SKM-1 (cell line): Measurements from ENCODE around the gene GDPD5.
A peak's percentile ranks its signal among the peaks of the same experiment; 100 is the strongest.

Source experiments
- DNase-seq: peaks from one replicate; lab custom pipeline; 2025; ENCODE audit not compliant: unreplicated experiment; lab: John Stamatoyannopoulos, UW

GDPD5 gene

GRCh38 chr11:75474240-75474639, 51.5 kb downstream of the GDPD5 start:
- DNase-seq: peak; percentile 16

DNA sequence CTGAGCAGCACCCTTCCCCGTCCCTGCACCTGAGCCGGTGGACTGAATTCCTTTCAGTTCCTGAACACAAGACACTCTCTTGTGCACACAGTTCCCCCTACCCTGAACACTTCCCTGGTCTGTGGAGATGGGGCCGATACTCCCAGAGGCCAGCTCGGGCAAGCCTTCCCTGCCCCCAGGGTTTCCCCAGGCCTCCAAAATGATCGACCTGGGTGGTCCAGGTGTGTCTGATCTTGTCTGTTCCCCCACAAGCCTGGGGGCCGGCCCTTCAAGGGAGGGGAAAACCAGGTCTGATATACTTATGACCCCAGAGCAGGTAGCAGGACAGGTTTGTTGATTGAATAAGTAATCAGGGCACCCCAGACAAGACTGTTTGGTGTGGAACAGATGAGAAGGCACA, 52.1 kb downstream of the GDPD5 start:
- no peak for DNase-seq

- DNase-seq: no peak
Observed at GRCh38 chr11:75472081-75472732, 53.5 kb downstream of the GDPD5 start.

DNA sequence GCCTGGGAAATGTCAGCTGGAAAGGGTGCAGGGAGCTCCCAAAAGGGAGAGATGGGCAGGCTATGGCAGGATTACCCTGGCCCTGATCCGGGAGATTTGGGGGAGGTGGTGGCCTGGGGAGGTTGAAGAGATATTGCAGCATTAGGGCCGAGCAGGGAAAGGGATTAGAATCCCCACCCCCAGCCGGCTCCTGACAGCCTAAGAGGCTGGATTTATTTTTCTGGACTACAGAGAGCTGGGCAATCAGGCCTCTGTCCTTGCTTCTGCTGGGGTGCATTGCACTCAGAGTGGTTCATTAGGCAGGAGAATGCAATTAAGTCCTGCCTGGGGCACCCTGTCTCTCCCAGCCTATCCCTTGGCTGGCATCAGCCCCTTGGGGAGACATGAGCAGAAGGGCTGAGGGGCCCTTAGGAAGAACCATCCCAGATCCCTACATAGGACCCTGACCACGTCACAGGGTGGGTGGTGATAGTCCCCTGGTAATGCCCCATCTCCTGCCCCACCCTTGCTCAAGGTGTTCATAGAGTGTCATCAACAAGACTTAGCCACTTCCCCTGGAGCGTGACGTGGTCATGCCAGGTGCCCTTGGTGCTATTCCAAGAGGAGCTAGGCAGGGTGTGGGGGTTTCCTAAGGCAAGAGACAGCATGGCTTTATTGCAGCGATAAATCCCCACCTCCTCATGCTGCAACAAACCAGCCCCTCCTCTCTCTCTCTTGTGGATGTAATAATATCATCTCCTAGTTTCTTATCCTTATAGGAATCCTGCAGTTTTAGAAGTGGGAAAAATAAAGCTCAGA, 54.4 kb downstream of the GDPD5 start:
- no peak for DNase-seq

DNA sequence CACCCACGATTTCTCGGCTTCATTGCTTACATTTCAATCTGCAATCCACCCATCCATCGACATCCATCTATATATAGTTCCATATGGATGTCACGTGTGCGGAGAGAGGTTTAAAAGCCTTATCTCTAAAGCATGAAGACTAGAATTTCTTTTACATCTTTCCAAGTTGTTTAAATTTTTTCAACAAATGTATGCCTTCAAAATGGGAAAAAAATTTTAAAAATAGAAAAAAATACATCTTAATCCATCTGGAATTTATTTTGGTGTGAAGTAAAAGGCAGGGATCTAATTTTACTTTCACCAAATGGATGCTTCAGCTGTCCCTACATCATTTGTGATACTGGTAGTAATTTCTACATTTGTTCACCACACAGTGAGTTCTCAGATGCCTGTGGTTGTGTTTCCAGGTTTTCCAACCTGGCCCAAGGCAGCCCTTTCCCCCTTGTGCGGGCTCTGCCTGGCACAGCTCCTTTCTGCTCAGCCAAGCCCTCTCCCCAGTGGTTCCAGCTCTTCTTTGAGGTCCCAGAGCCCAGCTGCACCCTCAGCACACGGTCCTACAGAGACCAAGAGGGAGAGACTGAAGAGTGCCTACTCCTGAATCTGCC, 55.2 kb downstream of the GDPD5 start:
- DNase-seq: no peak

- no peak for DNase-seq
Observed at GRCh38 chr11:75469785-75470405, 55.8 kb downstream of the GDPD5 start.

DNA sequence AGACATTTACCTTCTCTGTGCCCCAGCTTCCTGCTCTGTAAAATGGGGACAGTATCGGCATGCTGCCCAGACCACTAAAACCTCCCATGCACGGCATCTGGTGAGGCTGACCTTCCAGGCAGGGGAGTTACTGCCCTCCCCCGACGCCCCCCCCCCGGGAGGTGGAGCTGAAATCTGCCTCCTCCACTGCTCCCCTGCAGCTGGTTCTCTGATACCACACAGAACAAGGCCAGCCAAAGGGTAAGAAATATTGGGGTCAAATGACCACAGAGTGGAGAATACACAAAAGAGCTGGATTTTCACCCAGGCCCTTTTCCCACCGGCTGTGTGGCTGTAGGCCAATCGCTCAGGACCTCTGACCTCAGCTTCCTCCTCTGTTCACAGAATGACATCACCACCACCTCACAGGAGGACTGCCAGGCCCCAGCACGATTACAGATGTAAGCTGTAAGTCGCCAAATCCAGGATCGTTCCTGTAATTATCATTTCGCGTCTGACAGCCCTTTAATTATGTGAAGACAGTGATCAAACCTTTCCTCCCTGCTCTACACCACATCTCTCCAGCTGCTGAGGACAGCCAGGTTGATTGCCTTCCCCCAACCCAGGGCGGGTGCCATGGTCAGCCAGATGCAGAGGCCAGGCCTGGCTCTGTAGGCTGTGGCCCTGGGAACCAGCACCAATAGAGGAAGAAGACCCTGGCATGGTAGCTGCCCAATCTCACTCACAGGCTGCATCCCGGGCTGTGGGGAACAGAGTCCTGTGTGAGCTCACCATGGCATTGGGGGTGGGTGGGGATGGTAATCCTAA, 57.0 kb downstream of the GDPD5 start:
- no peak for DNase-seq

DNA sequence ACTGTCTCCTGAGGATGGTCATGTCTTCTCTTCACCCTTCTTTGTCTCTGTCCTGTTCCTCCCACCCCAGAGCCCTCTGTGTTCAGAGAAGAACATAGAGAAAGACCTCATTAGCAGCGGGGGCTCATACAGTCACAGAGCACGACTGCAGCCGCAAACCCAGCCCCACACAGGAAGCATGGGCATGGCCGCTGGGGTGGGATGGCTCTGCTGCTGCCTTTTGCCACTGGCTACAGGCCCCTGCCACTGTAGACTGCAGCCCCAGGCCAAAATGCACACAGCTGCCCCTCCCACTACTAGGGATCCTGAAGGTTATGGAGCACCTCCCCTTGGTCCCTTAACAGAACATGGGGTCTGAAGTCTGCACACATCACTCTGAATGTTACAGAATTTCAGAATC, 57.9 kb downstream of the GDPD5 start:
- DNase-seq: no peak

- DNase-seq: no peak
Observed at GRCh38 chr11:75467311-75467710, 58.4 kb downstream of the GDPD5 start.

DNA sequence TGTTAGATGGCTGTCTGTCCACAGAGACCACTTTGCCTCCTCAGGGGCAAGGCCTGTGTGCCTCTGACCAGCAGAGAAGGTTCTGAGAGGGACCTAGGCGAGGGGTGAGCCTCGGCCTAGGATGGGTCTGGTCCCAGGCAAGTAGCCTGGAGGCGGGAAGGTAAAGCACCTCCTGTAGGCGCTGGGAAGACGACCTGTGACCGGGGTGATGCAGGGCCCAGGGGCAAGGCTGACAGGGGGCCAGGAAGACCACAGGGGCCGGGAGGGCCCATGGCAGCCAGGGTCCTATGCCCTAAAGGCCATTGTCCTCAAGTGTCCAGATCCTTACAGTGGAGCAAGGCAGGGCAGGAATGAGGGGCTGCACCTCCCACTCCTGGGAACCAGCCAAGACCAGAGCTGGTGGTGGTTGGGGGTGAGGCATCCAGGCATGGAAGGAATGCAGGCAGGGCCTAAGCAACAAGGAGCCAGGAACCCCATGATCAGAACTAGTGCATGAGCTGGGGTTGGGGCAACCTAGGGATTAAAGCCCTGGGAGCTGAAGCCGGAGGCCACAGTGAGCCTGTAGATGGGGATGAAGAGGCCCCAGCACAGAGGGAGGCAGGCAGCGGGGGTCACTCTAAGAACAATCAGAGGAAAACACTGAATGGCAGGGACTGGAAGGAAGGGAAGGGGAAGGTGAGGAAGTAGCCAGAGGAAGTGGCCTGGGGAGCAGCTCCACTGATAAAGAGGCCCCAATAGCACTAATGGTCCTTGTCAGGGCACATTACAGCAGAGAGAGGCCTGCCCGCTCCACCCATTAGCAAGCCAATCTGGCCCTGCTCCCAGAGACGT, 59.8 kb downstream of the GDPD5 start:
- no peak for DNase-seq

GRCh38 chr11:75463106-75463774, 62.5 kb downstream of the GDPD5 start:
- no peak for DNase-seq

DNA sequence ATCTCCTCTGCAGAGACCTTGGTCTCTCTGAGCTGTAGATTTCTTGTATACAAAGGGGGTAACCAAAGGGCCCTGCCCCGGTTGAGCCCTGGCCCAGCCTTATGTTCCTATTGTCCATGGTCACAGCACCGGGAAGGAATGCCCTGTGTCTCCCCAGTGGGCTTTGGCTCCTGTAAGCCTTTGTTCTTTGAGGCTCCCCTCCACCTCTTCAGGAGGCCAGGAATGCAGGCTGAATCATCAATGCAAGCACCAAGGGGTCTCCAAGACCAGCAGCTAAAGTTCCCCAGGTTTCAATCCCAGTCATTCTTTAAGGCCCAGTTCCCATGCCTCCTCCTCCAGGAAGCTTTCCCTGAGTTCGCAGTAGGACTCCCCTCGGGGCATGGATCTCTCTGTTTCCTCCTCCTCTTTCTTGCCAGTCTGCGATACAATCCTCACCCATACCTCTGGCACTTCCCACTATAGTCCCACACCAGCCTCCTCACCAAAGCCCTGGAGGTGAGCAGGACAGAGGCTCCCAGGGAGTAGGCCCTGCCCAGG, 63.6 kb downstream of the GDPD5 start:
- no peak for DNase-seq

DNA sequence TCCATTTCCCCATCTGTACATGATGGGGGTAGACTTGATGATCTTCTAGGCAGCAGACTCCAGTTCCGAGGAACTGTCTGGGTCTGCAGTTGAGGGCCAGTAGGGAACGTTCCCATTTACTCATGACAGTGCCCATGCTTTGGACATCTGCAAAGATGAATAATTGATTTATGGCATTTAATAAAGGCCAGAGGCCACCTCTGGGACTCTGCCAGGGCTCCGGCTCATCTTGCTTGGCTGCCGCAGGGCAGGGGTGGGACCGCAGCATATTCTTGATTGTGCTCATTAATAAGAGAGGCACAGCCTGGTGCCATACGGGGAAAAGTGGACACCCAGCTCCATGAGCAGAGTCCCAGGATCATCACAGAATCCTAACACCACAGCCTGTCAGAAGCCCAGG, 64.6 kb downstream of the GDPD5 start:
- no peak for DNase-seq

GRCh38 chr11:75456596-75457183, 69.1 kb downstream of the GDPD5 start:
- DNase-seq: no peak

DNA sequence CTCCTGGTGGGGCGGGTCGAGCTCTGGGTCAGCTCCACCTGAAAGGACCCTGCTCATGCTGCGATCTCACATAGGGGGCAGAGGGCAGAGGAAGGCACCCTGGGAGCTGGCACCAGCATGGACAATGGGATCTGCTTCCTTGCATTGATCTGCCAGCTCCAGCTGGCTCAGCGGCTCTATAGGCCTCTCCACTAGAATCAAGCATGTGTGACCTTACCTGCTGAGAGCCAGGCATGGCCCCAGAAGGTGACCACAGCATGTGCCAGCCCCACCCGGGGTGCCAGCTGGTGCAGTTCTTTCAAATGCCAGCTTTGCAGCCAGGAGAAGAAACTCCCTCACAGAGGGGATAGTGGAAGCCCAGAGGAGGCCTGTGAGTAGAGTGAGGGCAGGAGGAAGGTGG, 70.8 kb downstream of the GDPD5 start:
- DNase-seq: no peak

GRCh38 chr11:75453916-75454655, 71.7 kb downstream of the GDPD5 start:
- no peak for DNase-seq

DNA sequence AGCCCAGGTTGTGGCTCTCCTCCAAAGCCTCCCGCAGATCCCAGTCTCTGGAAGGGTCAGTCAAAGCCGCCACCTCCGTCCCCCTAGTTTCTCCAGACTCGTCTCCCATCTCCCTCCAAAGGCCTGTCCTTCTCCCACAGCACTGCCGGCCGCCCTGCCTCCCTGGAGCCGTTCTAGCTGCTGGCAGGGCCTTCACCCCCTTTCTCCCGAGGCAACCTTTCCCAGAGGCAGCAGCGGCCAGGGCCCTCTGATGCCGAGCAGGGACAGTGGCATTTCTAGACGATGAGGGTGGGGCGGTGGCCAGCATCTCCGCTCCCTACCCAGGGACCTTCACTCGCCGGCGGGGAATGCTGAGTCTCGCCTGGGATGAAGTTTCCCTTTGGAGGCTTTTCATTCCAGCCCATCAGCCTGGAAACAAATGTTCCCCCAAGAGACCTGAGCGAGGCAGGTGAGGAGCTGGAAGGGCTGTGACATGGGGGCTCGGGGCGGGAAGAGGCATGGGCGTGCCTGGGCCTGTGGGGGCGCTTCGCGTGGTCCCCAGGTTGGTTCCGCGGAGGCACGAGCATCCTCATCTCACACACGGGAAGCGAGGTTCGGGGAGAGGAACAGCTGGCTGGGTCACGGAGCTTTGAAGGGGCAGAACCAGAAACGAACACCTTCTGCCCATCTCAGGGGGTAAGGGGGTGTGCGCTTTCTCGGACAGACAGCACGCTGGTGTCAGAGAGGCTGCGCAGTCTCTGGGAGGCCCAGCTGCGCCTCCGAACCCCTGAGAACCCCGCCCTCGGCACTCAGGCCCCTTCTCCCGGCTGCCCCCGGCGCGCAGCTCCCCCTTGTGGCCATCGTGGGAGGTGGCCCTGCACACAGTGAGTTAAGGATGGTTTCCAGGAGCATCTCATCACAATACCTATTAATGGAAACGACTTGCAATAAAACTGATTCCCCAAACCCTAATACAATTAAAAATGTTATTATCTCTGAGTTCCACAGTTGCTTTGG, 74.6 kb downstream of the GDPD5 start:
- no peak for DNase-seq
